ENCODE measurements around the gene GPC4.

DNA sequence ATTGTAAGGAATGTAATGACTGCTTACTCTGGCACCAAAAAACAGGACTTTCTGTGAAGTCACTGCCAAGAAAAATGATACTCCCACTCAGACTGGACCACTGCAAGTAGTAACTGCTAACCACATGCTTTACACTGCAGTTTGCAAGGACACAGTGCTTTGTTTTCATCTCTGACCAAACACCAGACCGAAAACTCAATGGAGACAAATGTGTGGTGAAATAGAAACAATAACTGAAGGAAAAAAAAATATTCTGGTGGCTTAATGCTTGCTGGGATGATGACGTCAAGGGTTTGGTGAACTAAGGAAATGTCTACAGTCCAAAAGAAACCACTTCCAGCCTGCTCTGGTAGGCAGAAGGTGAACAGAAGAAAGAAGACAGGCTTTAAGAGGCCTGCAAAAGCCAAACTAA lies 13.2 kb downstream of the GPC4 start:
- TF ChIP-seq GATA3 (IDR thresholded peaks at IDR 0.05; ENCODE audit: low read depth, low read length) (no peak), GATA2 (IDR thresholded peaks at IDR 0.05; ENCODE audit: low read depth, low read length) (no peak)

Measured in SH-SY5Y (cell line).